ENCODE measurements around the gene KRT13. TPM values are rescaled to one million over a fixed set of nuclear protein-coding genes. Genes with fewer than 3 reads are reported as not detected.

Gene KRT13
- 0.35 TPM in 1 of 2 replicates, not detected in the other for total RNA-seq

GRCh38 chr17:41505007-41505808 is at the start of gene KRT13:
KRT13 (minus strand) TSS chr17:41505612; CDS start chr17:41505550, 62 bp downstream.

GRCh38 chr17:41518789-41519449 is 13.5 kb upstream of the KRT13 start, which contains the start of gene KRT15:
KRT15 (minus strand) TSS chr17:41518890; CDS start chr17:41518827, 63 bp downstream.

GRCh38 chr17:41489531-41489930 is 15.9 kb downstream of the KRT13 start, which contains the start of gene KRT36:
KRT36 (minus strand) TSS chr17:41489910; CDS start chr17:41489864, 46 bp downstream.

GRCh38 chr17:41481036-41481435 is 24.4 kb downstream of the KRT13 start, which contains the start of gene KRT35:
KRT35 (minus strand) TSS chr17:41481151; CDS start chr17:41481097, 54 bp downstream.

GRCh38 chr17:41466988-41467387 is 38.4 kb downstream of the KRT13 start, which contains the start of gene KRT32:
KRT32 (minus strand) TSS chr17:41467386; CDS start chr17:41467325, 61 bp downstream.

Other genes with a start within 250 kb of the KRT13 start
- not detected in 2 replicates for gene KRTAP9-6, start 240.2 kb downstream of the KRT13 start, total RNA-seq
- not detected in 2 replicates for gene KRTAP9-7, start 229.9 kb downstream of the KRT13 start, total RNA-seq
- not detected in 2 replicates for gene KRTAP29-1, start 202.8 kb downstream of the KRT13 start, total RNA-seq
- not detected in 2 replicates for gene KRTAP16-1, start 196.3 kb downstream of the KRT13 start, total RNA-seq
- gene KRTAP17-1, start 189.9 kb downstream of the KRT13 start, total RNA-seq = not detected in 2 replicates
- not detected in 2 replicates for gene KRT33A, start 154.8 kb downstream of the KRT13 start, total RNA-seq
- gene KRT33B, start 135.8 kb downstream of the KRT13 start, total RNA-seq = under 0.01 TPM in 1 of 2 replicates, not detected in the other
- 115 and 121 TPM in 2 replicates for gene KRT34, start 123.3 kb downstream of the KRT13 start, total RNA-seq
- not detected in 2 replicates for gene KRT31, start 108.0 kb downstream of the KRT13 start, total RNA-seq
- 0.71 TPM in 1 of 2 replicates, not detected in the other for gene KRT37, start 81.0 kb downstream of the KRT13 start, total RNA-seq
- 0.18 TPM in 1 of 2 replicates, not detected in the other for gene KRT38, start 64.6 kb downstream of the KRT13 start, total RNA-seq
- gene KRT32, start 38.2 kb downstream of the KRT13 start, total RNA-seq = 0.18 TPM in 1 of 2 replicates, not detected in the other
- not detected in 2 replicates for gene KRT35, start 24.5 kb downstream of the KRT13 start, total RNA-seq
- not detected in 2 replicates for gene KRT36, start 15.7 kb downstream of the KRT13 start, total RNA-seq
- gene KRT15, start 13.3 kb upstream of the KRT13 start, total RNA-seq = 5.3 and 13.8 TPM in 2 replicates
- 631 and 654 TPM in 2 replicates for gene KRT19, start 22.7 kb upstream of the KRT13 start, total RNA-seq
- gene KRT9, start 66.4 kb upstream of the KRT13 start, total RNA-seq = not detected in 2 replicates
- gene KRT14, start 81.3 kb upstream of the KRT13 start, total RNA-seq = not detected in 2 replicates
- gene KRT16, start 107.2 kb upstream of the KRT13 start, total RNA-seq = not detected in 2 replicates
- 3.5 and 9.2 TPM in 2 replicates for gene KRT17, start 119.0 kb upstream of the KRT13 start, total RNA-seq
- gene EIF1, start 183.3 kb upstream of the KRT13 start, total RNA-seq = 61.0 and 63.1 TPM in 2 replicates
- not detected in 2 replicates for gene GAST, start 206.7 kb upstream of the KRT13 start, total RNA-seq
- gene HAP1, start 229.0 kb upstream of the KRT13 start, total RNA-seq = not detected in 2 replicates